Measurements from ENCODE around the gene KIAA2012. TPM values are rescaled to one million over a fixed set of nuclear protein-coding genes. Genes with fewer than 3 reads are reported as not detected.

The KIAA2012 gene
- total and polyA plus RNA-seq, 7 experiments from 2014 or later, result not detected

DNA sequence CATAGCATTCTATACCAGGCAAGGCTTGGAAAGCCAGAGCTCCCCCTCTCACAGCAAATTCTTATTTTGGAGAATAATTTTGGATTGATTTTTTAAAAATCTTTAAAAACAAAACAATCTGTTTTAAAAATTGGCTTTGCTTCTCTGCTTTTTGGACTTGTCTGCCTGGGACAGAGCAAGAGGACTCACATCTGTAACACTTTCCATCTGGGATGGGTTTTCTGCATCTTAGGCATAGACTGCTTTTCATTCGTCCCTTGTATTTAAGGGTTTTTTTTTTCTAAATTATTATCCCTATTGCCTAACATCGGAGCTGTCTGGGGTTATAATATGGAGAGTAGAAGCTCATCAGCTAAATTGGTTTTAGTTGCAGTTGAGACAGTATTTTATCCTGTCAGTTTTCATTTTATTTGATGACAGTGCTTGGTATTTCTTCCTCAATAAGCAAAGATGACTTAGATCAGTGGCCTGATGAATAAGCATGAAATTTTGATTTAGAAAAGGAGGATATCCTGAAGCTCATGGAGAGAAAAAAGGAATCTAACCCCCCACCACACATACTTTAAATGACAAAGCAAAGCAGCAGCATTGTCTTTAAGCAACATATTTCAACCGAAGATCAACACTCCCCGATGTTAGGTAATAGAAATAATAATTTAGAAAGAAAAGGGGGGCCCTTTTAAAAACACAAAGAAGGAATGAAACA, 41.7 kb upstream of the KIAA2012 start:
- H3K27me3 ChIP-seq (ENCODE audit: control insufficient read depth in 2 of 2, insufficient read depth in 2 of 2, low read length in 2 of 2), result peaks cover 0 to 9% of the 10 kb centered on the region in 2 donors
- peaks cover 6 to 17% (median 12%) of the 10 kb centered on the region in 7 donors for H3K4me1 Mint-ChIP-seq
- ChIA-PET CTCF (no interaction called here), POLR2A (interaction anchor here (0.7 kb wide), 1 partner anchor 775 kb away, joined by 3 read pairs; no protein-coding TSS in a partner anchor)
- H3K27me3 Mint-ChIP-seq, result peaks cover 4 to 50% (median 9%) of the 10 kb centered on the region in 5 donors
- DNase-seq (no peak), ATAC-seq (no peak)
- H3K4me3 ChIP-seq (ENCODE audit: low read length), result no peak overlapping the region
- no peaks in the 10 kb centered on the region for H3K36me3 ChIP-seq (ENCODE audit: control insufficient read depth in 2 of 3, insufficient read depth in 3 of 3, low read length in 3 of 3)
- H3K4me1 ChIP-seq (ENCODE audit: control insufficient read depth in 2 of 2, insufficient read depth in 2 of 2, low read length in 2 of 2), result peaks cover 9 to 11% of the 10 kb centered on the region in 2 donors
- H3K27ac Mint-ChIP-seq, result peak overlapping the region in 1 of 9 donors; percentile 54
- intact Hi-C loops (cut with micrococcal nuclease), result loop anchor here (5.0 to 10.0 kb wide), 7 partner anchors 143 to 1206 kb away; partner anchors contain the start of genes BMPR2 (in 1 of the 2), CFLAR (in 1 of the 2), CYP20A1 (in 1 of the 2) and NBEAL1 (in 1 of the 2)
- no peaks in the 10 kb centered on the region for H3K9me3 ChIP-seq (ENCODE audit: control insufficient read depth in 2 of 3, low read length in 3 of 3)
- no peak overlapping the region for H3K27ac ChIP-seq (ENCODE audit: low read depth, low read length)
- H3K9me3 Mint-ChIP-seq, result peaks cover 0 to 2% (median 0%) of the 10 kb centered on the region in 11 donors
- H3K36me3 Mint-ChIP-seq, result no peaks in the 10 kb centered on the region
- H3K4me3 Mint-ChIP-seq, result peak overlapping the region in 8 of 10 donors; percentile 27 to 96 (median 89)

DNA sequence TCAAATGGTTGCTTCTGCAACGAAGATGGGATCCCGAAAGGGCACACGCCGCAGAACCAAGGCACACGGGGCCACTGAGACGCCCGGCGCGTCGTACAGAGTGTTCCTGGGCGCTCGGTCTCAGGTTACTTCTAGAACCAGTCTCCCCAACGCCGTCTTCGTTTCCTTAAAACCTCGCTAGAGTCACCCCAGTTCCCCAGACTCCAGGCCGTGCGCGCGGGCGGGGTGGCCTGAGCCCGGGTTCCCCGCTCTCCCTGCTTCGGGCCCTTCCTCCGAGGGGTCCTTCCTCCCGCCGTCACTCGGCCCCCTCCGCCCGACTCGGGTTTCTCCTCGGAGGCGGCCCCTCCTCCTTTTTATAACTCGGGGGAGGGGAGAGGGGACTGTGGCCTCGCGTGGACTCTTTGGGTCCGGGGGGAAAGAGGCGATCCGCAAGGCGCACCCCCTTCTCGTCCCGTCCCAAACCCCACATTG, 40.2 kb upstream of the KIAA2012 start:
- peak overlapping the region in 9 of 10 donors; percentile 87 to 96 (median 92) for H3K4me3 Mint-ChIP-seq
- Histone ChIP-seq H3K9me3 (ENCODE audit: control insufficient read depth in 2 of 3, low read length in 3 of 3) (no peaks in the 10 kb centered on the region), H3K4me1 (ENCODE audit: control insufficient read depth in 2 of 2, insufficient read depth in 2 of 2, low read length in 2 of 2) (peaks cover 9 to 11% of the 10 kb centered on the region in 2 donors), H3K4me3 (ENCODE audit: low read length) (peak overlapping the region; percentile 91), H3K27me3 (ENCODE audit: control insufficient read depth in 2 of 2, insufficient read depth in 2 of 2, low read length in 2 of 2) (peaks cover 6 to 22% of the 10 kb centered on the region in 2 donors), H3K36me3 (ENCODE audit: control insufficient read depth in 2 of 3, insufficient read depth in 3 of 3, low read length in 3 of 3) (no peaks in the 10 kb centered on the region), H3K27ac (ENCODE audit: low read depth, low read length) (peak overlapping the region; percentile 44)
- peaks cover 0 to 2% (median 0%) of the 10 kb centered on the region in 11 donors for H3K9me3 Mint-ChIP-seq
- no peaks in the 10 kb centered on the region for H3K36me3 Mint-ChIP-seq
- ChIA-PET CTCF (no interaction called here), POLR2A (no interaction called here)
- peaks cover 0 to 43% (median 5%) of the 10 kb centered on the region in 5 donors for H3K27me3 Mint-ChIP-seq
- peak overlapping the region in 7 of 9 donors; percentile 46 to 82 (median 65) for H3K27ac Mint-ChIP-seq
- intact Hi-C loops (cut with micrococcal nuclease), result loop anchor here (1.0 to 10.0 kb wide), 16 partner anchors 24 to 1506 kb away; partner anchors contain the start of genes NBEAL1 (in 2 of the 2), NOP58 (in 2 of the 2), BMPR2 (in 1 of the 2) and CASP8 (in 1 of the 2)
- H3K4me1 Mint-ChIP-seq, result peaks cover 6 to 17% (median 12%) of the 10 kb centered on the region in 7 donors
- ATAC-seq, result peak; percentile 14
- peak; percentile 23 to 59 (median 40) for DNase-seq

DNA sequence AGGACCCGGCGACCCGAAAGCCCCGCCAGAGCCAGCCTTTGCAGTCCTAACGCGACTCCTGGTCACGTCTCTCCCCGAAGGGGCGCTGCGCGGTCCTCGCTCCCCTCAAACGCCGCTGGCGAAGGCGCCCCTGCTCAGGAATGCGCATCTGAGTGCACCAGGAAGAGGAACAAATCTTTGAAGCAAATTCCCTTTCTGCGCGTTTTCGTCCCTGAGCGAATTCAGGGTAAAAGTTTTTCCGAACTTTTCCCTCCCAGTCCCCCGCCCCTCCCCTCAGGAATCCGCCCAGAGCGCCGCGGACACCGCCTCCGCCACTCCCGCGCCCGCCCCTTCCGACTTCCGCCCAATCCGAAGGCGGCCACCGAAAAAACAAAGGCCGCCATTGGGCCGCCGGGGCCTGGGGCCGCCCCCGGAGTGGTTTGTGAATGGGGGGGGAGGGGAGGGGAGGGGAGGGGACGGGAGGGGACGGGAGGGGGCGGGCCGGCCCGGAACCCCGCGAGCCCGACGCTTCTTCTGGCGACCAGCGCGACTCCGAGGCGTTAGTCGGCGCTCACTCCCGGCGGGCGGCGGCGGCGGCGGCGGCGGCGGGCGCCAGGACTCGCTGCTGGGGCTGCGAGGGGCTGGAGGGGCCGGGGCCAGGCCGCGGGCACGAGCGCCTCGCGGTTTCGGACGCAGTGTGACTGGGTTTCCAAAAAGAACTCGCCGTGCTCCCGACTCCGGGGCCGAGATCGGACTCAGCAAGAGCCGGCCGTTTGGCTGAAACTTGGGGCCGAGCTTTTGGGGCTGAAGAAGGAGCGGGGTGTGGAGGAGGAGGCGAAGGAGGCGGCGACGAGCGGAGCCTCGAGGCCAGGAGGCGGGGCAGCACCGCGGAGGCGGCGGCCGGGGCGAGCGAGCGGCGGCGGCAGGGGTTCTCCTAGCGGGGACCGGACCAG, 39.5 kb upstream of the KIAA2012 start, which contains the start of gene FZD7:
Gene FZD7, plus strand, starts transcription at position 539 of the 932 bp plus-strand sequence. CDS start 793 bp downstream, outside the sequence.
- Mint-ChIP-seq H3K27me3 (peaks cover 0 to 45% (median 7%) of the 10 kb centered on the region in 5 donors), H3K4me1 (peaks cover 6 to 17% (median 14%) of the 10 kb centered on the region in 7 donors), H3K9me3 (peaks cover 0 to 2% (median 0%) of the 10 kb centered on the region in 11 donors), H3K27ac (peak within 1 kb of the TSS in 8 of 9 donors; percentile 46 to 83 (median 72)), H3K36me3 (no peaks in the 10 kb centered on the region), H3K4me3 (peak within 1 kb of the TSS in 9 of 10 donors; percentile 87 to 96 (median 92))
- peaks cover 6 to 22% of the 10 kb centered on the region in 2 donors for H3K27me3 ChIP-seq (ENCODE audit: control insufficient read depth in 2 of 2, insufficient read depth in 2 of 2, low read length in 2 of 2)
- DNase-seq (peak; percentile 70 to 87 (median 81)), ATAC-seq (peak; percentile 92)
- ChIA-PET CTCF (no interaction called here), POLR2A (no interaction called here)
- H3K9me3 ChIP-seq (ENCODE audit: control insufficient read depth in 2 of 3, low read length in 3 of 3), result no peaks in the 10 kb centered on the region
- peaks cover 9 to 11% of the 10 kb centered on the region in 2 donors for H3K4me1 ChIP-seq (ENCODE audit: control insufficient read depth in 2 of 2, insufficient read depth in 2 of 2, low read length in 2 of 2)
- intact Hi-C loops (cut with micrococcal nuclease), result loop anchor here (1.0 to 10.0 kb wide), 19 partner anchors 23 to 1507 kb away; partner anchors contain the start of genes NBEAL1 (in 2 of the 2), NOP58 (in 2 of the 2), BMPR2 (in 1 of the 2) and BZW1 (in 1 of the 2)
- peak within 1 kb of the TSS; percentile 44 for H3K27ac ChIP-seq (ENCODE audit: low read depth, low read length)
- no peaks in the 10 kb centered on the region for H3K36me3 ChIP-seq (ENCODE audit: control insufficient read depth in 2 of 3, insufficient read depth in 3 of 3, low read length in 3 of 3)
- peak within 1 kb of the TSS; percentile 91 for H3K4me3 ChIP-seq (ENCODE audit: low read length)

GRCh38 chr2:202034249-202035088, 38.6 kb upstream of the KIAA2012 start:
- peak overlapping the region; percentile 65 for H3K4me3 ChIP-seq (ENCODE audit: low read length)
- H3K27ac Mint-ChIP-seq, result peak overlapping the region in 4 of 9 donors; percentile 52 to 83 (median 68)
- H3K4me1 Mint-ChIP-seq, result peaks cover 6 to 20% (median 14%) of the 10 kb centered on the region in 7 donors

DNA sequence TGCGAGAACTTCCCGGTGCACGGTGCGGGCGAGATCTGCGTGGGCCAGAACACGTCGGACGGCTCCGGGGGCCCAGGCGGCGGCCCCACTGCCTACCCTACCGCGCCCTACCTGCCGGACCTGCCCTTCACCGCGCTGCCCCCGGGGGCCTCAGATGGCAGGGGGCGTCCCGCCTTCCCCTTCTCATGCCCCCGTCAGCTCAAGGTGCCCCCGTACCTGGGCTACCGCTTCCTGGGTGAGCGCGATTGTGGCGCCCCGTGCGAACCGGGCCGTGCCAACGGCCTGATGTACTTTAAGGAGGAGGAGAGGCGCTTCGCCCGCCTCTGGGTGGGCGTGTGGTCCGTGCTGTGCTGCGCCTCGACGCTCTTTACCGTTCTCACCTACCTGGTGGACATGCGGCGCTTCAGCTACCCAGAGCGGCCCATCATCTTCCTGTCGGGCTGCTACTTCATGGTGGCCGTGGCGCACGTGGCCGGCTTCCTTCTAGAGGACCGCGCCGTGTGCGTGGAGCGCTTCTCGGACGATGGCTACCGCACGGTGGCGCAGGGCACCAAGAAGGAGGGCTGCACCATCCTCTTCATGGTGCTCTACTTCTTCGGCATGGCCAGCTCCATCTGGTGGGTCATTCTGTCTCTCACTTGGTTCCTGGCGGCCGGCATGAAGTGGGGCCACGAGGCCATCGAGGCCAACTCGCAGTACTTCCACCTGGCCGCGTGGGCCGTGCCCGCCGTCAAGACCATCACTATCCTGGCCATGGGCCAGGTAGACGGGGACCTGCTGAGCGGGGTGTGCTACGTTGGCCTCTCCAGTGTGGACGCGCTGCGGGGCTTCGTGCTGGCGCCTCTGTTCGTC, 37.7 kb upstream of the KIAA2012 start:
- Mint-ChIP-seq H3K4me3 (peak overlapping the region in 1 of 10 donors; percentile 91), H3K9me3 (peaks cover 0 to 2% (median 0%) of the 10 kb centered on the region in 11 donors), H3K4me1 (peaks cover 6 to 22% (median 14%) of the 10 kb centered on the region in 7 donors), H3K27ac (peak overlapping the region in 4 of 9 donors; percentile 52 to 83 (median 68)), H3K36me3 (no peaks in the 10 kb centered on the region), H3K27me3 (peaks cover 0 to 50% (median 25%) of the 10 kb centered on the region in 5 donors)
- Histone ChIP-seq H3K4me1 (ENCODE audit: control insufficient read depth in 2 of 2, insufficient read depth in 2 of 2, low read length in 2 of 2) (peaks cover 9 to 11% of the 10 kb centered on the region in 2 donors), H3K36me3 (ENCODE audit: control insufficient read depth in 2 of 3, insufficient read depth in 3 of 3, low read length in 3 of 3) (no peaks in the 10 kb centered on the region), H3K27ac (ENCODE audit: low read depth, low read length) (no peak overlapping the region), H3K27me3 (ENCODE audit: control insufficient read depth in 2 of 2, insufficient read depth in 2 of 2, low read length in 2 of 2) (peaks cover 6 to 24% of the 10 kb centered on the region in 2 donors), H3K9me3 (ENCODE audit: control insufficient read depth in 2 of 3, low read length in 3 of 3) (no peaks in the 10 kb centered on the region), H3K4me3 (ENCODE audit: low read length) (peak overlapping the region; percentile 65)
- ChIA-PET POLR2A (interaction anchor here (0.8 kb wide), 1 partner anchor 11 kb away, joined by 3 read pairs; no protein-coding TSS in a partner anchor), CTCF (interaction anchor here (0.9 kb wide), 1 partner anchor 63 kb away, joined by 3 read pairs; no protein-coding TSS in a partner anchor)
- no peak for ATAC-seq
- peak in 6 of 9 donors; percentile 5 to 33 (median 15) for DNase-seq
- intact Hi-C loops (cut with micrococcal nuclease), result loop anchor here (2.0 to 10.0 kb wide), 5 partner anchors 139 to 1225 kb away; partner anchors contain the start of genes BZW1 (in 1 of the 2) and NBEAL1 (in 1 of the 2)

More at GRCh38 chr2:202034249-202035088, 38.6 kb upstream of the KIAA2012 start:
- ATAC-seq (peak; percentile 3), DNase-seq (peak in 7 of 9 donors; percentile 22 to 53 (median 32))
- ChIA-PET CTCF (no interaction called here), POLR2A (no interaction called here)
- Mint-ChIP-seq H3K4me3 (peak overlapping the region in 8 of 10 donors; percentile 76 to 92 (median 88)), H3K9me3 (peaks cover 0 to 2% (median 0%) of the 10 kb centered on the region in 11 donors), H3K36me3 (no peaks in the 10 kb centered on the region), H3K27me3 (peaks cover 0 to 50% (median 16%) of the 10 kb centered on the region in 5 donors)
- Histone ChIP-seq H3K9me3 (ENCODE audit: control insufficient read depth in 2 of 3, low read length in 3 of 3) (no peaks in the 10 kb centered on the region), H3K27ac (ENCODE audit: low read depth, low read length) (no peak overlapping the region), H3K36me3 (ENCODE audit: control insufficient read depth in 2 of 3, insufficient read depth in 3 of 3, low read length in 3 of 3) (no peaks in the 10 kb centered on the region), H3K4me1 (ENCODE audit: control insufficient read depth in 2 of 2, insufficient read depth in 2 of 2, low read length in 2 of 2) (peaks cover 9 to 11% of the 10 kb centered on the region in 2 donors), H3K27me3 (ENCODE audit: control insufficient read depth in 2 of 2, insufficient read depth in 2 of 2, low read length in 2 of 2) (peaks cover 6 to 22% of the 10 kb centered on the region in 2 donors)
- intact Hi-C loops (cut with micrococcal nuclease), result loop anchor here (1.0 to 10.0 kb wide), 10 partner anchors 140 to 1224 kb away; partner anchors contain the start of genes BMPR2 (in 1 of the 2), BZW1 (in 1 of the 2), CFLAR (in 1 of the 2) and CYP20A1 (in 1 of the 2)

Data from naive thymus-derived CD4-positive, alpha-beta T cell (primary cell).